Aorta (tissue), 5 donors: ENCODE data around the gene VWA8. TPM values are rescaled to one million over a fixed set of nuclear protein-coding genes. Genes with fewer than 3 reads are reported as not detected.
"Not testable (repeated sequence)": the region's sequence is repeated elsewhere in the genome, so short reads cannot be mapped to it uniquely, and the experiment has no call there.

Experiments used
- ATAC-seq: fragments of 200-7000 bp; cut with Tn5 transposase; one replicate; pipeline ENCODE4 v1.9.1; 2022; ENCODE audit warnings: moderate library complexity; ENCODE audit not compliant: low FRiP score
- DNase-seq, 2 donors: peaks; one replicate each; pipeline ENCODE4 v3.0.0-alpha.2; 2020
- H3K27ac ChIP-seq, 2 donors: one replicate each; pipeline ENCODE4 v1.5.1; 2013; ENCODE audit warnings: low read length in 2 of 2, mild to moderate bottlenecking in 2 of 2, moderate library complexity in 2 of 2, control low read depth in 1 of 2, inconsistent platforms in 1 of 2, low read depth in 1 of 2
- H3K27me3 ChIP-seq, 2 donors: one replicate each; pipeline ENCODE4 v1.6.1; 2013; ENCODE audit warnings: control low read depth in 1 of 2, low read length in 1 of 2, mild to moderate bottlenecking in 1 of 2, moderate library complexity in 1 of 2; ENCODE audit not compliant: insufficient read depth in 2 of 2, control insufficient read depth in 1 of 2
- H3K36me3 ChIP-seq, 2 donors: one replicate each; pipeline ENCODE4 v1.6.1; 2013; ENCODE audit warnings: control low read depth in 1 of 2, low read length in 1 of 2, mild to moderate bottlenecking in 1 of 2; ENCODE audit not compliant: insufficient read depth in 2 of 2, control insufficient read depth in 1 of 2
- H3K4me1 ChIP-seq, 2 donors: one replicate each; pipeline ENCODE4 v1.6.1; 2013; ENCODE audit warnings: low read length in 2 of 2, control low read depth in 1 of 2, mild to moderate bottlenecking in 1 of 2, moderate library complexity in 1 of 2; ENCODE audit not compliant: insufficient read depth in 2 of 2, control insufficient read depth in 1 of 2
- H3K4me3 ChIP-seq, 2 donors: one replicate each; pipeline ENCODE4 v1.5.1; 2013; ENCODE audit warnings: low read length in 2 of 2, control low read depth in 1 of 2, mild to moderate bottlenecking in 1 of 2
- H3K9me3 ChIP-seq: one replicate; pipeline ENCODE4 v1.6.1; 2013; ENCODE audit warnings: mild to moderate bottlenecking, low read length; ENCODE audit not compliant: control insufficient read depth
- WGBS, 2 donors: extraction: QIAGEN DNeasy Blood & Tissue Kit; methylation state at CpG; one replicate each; pipeline ENCODE4 v1.1.7; 2013; 5-methylcytosine and 5-hydroxymethylcytosine counted together
- intact Hi-C, 2 donors: fragments of 100-400 bp; cut with DNase I; formaldehyde crosslinking; loops; one replicate each; pipeline versions ENCODE4 v1.14.2 to v1.15.0; 2022
- polyA plus RNA-seq, 2 donors: library from polyadenylated mRNA; stranded (reverse); fragments of 200-250 nt; gene quantifications; one replicate each; pipeline ENCODE4 v1.2.3, GENCODE V29; 2013
- total RNA-seq, 2 donors: library from RNA; stranded (reverse); fragmentation: NEBNext Ultra II Directional; extraction: Animal tissue kit (Norgen Biotek cat#: 25700); gene quantifications; one replicate each; pipeline ENCODE4 v1.2.1, GENCODE V29; 2021
- donor health status: healthy with polysubstance abuse.
- donor health status: Bipolar disorder and iron deficiency.
- donor health status: DM: no; HTN: no; CAD: no.
- donor health status: DM: no; HTN: no; CAD: no.
- donor health status: DM: yes; HTN: yes; CAD: no.

VWA8 gene
- total and polyA plus RNA-seq, 4 donors: 1.9 to 18.2 (median 9.8) TPM

DNA sequence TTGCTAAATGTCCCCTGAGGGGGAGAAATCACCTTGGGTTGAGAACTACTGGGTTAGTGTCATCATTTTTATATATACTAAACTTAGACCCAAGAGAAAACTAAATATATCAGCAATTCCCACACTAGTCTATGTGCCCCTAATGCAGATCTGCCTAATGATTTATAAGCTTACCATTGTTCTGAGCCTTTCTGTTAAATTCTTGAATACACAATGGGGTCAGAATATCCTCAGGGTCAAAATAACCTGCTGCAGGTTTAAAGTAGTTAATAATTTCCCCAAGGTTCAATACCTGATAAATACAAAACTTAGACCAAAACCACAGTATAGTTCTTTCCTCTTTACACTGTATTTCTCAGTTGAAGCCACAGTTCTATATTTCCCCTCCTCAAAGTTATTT, 4.6 kb downstream of the VWA8 start:
- Histone ChIP-seq H3K4me3 (no peak overlapping the region), H3K9me3 (no peaks in the 10 kb centered on the region), H3K36me3 (no peaks in the 10 kb centered on the region), H3K27me3 (no peaks in the 10 kb centered on the region), H3K4me1 (peaks cover 0 to 1% of the 10 kb centered on the region in 2 donors), H3K27ac (no peak overlapping the region)
- ATAC-seq (no peak), DNase-seq (no peak)
- intact Hi-C loops: no loop called here

DNA sequence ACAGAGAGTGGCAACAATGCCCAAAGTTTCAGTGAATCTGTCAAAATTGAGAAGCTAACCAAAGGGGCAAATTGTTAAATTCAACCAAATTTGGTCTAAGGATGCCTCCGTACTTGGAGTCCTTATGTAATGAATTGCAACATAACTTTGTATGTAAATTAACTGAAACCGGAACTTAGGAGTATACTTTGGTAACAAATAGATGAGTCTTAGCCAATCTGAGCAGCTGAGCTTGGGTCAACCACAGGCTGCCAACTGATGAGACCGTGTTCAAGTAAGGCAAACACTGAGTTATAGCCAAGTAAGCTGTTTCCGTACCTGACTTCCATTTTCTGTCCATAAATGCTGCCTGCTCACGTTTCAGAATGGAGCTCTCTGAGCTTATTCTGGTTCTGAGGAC, 5.3 kb downstream of the VWA8 start:
- 91 to 94% methylated on average over 5 of the region's 5 CpGs for WGBS, 2 donors
- H3K27me3 ChIP-seq: no peaks in the 10 kb centered on the region
- DNase-seq (no peak), ATAC-seq (no peak)
- no peaks in the 10 kb centered on the region for H3K36me3 ChIP-seq
- no peaks in the 10 kb centered on the region for H3K9me3 ChIP-seq
- intact Hi-C loops: no loop called here
- H3K4me3 ChIP-seq: no peak overlapping the region
- H3K27ac ChIP-seq: no peak overlapping the region
- H3K4me1 ChIP-seq: peaks cover 0 to 1% of the 10 kb centered on the region in 2 donors

DNA sequence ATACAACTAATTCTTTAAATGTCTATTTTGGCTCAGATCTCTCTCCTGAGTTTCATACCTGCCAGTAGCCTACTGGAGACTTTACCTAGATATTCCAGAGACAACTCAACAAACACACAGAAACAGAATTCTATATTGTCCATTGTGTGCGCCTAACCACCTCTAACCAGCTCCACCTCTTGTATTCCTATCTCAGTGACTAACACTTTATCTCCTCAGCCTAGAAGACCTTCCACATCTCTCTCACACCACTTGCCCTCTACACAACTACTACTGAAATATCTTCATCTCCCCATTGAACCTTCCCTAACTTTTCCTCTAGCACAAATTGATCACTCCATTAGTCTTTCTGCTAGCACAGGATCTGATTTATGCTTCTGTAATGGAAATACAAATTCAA, 6.7 kb downstream of the VWA8 start:
- WGBS, 2 donors: 98 to 100% methylated on average over 1 of the region's 1 CpG
- no peak for ATAC-seq
- no peaks in the 10 kb centered on the region for H3K9me3 ChIP-seq
- intact Hi-C loops: no loop called here
- H3K27ac ChIP-seq: no peak overlapping the region
- no peak overlapping the region for H3K4me3 ChIP-seq
- H3K27me3 ChIP-seq: no peaks in the 10 kb centered on the region
- no peak for DNase-seq
- peaks cover 0 to 1% of the 10 kb centered on the region in 2 donors for H3K4me1 ChIP-seq
- no peaks in the 10 kb centered on the region for H3K36me3 ChIP-seq

DNA sequence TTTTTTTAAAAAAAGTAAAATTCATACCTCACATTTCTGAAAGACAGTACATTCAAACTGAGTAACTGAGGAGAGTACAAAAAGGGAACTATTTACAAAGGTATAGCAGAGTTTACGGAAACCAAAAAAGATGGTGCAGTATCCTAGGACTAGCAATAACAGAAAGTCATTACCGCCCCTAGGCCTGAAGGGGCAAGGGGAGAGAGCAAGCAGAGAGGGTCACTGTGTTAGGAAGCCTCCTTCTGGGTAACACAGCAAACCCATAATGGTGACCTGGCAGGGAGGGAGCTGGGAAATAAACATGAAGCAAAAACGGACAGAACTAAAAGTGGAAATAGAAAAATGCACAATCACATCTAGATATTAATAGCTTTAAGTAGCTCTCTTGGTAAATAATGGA, 8.2 kb downstream of the VWA8 start:
- DNase-seq: no peak
- H3K4me1 ChIP-seq: peaks cover 0 to 1% of the 10 kb centered on the region in 2 donors
- H3K36me3 ChIP-seq: no peaks in the 10 kb centered on the region
- H3K9me3 ChIP-seq: no peaks in the 10 kb centered on the region
- intact Hi-C loops: no loop called here
- 70 to 75% methylated on average over 3 of the region's 3 CpGs for WGBS, 2 donors
- ATAC-seq: no peak
- H3K4me3 ChIP-seq: no peak overlapping the region
- no peaks in the 10 kb centered on the region for H3K27me3 ChIP-seq
- no peak overlapping the region for H3K27ac ChIP-seq

DNA sequence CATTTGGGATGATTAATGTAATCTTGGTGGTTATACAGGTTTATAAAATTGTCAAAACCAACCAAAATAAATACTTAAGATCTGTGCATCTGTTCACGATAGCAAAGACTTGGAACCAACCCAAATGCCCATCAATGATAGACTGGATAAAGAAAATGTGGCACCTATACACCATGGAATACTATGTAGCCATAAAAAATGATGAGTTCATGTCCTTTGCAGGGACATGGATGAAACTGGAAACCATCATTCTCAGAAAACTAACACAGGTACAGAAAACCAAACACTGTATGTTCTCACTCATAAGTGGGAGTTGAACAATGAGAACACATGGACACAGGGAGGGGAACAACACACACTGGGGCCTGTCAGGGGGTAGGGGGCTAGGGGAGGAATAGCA, 11.8 kb downstream of the VWA8 start:
- H3K36me3 ChIP-seq, H3K27me3 ChIP-seq, DNase-seq, intact Hi-C loops, H3K9me3 ChIP-seq, H3K4me1 ChIP-seq, ATAC-seq, H3K4me3 ChIP-seq, H3K27ac ChIP-seq: not testable (repeated sequence)
- 76 to 89% methylated on average over 1 of the region's 1 CpG for WGBS, 2 donors

DNA sequence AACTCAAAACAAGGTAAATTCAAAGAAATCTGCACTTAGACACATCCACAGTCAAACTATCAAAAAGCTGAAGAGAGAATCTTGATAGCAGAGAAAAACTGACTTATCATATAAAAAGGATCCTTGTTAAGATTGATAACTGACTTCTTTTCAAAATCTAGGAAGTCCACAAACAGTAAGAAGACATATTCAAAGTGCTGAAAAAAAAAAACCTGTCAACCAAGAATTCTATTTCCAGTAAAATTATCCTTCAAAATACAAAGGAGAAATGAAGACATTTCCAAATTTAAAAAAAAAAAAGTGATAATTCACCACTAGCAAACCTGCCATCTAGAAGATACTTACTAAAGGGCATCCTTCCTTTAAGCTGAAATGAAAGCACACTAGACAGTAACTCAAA, 15.0 kb downstream of the VWA8 start:
- ATAC-seq: no peak
- intact Hi-C loops: no loop called here
- Histone ChIP-seq H3K27ac (no peak overlapping the region), H3K4me1 (no peaks in the 10 kb centered on the region), H3K36me3 (peaks cover 0 to 3% of the 10 kb centered on the region in 2 donors), H3K27me3 (no peaks in the 10 kb centered on the region), H3K9me3 (peaks cover 2% of the 10 kb centered on the region), H3K4me3 (no peak overlapping the region)
- no peak for DNase-seq

DNA sequence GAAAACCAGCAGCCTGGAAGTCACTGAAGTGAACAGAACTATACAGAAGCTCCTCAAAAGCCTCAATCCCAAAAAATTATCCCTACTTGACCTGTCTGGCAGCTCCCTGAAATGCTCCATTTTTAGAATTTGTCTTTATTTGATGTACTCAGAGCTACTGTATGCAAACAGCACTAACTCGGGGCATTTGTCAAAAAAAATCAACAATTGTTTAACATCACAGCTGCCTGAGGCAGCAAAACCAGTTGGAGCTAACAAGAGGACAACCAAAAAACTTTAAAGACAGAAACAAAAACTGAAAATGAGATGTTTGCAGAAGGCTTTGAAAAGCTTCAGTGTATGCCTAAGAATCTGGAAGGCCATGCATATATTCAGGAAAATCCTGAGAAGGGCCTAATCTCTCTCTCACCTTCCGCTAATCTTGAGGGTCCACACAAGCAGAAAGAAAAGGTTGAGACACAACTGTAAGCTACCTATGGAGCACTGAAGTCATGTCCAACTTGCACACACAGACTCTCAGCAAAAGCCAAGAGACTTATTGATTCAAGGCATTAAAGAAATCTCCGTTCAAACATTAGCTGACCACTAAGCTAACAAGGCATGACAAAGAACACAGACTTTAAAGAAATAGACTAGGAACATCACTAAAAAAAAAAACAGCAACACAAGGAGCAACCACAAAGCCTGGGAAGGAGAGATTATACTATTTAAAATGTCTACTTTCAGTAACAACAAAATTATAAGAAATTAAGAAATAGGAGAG, 16.1 kb downstream of the VWA8 start:
- Histone ChIP-seq H3K27me3 (no peaks in the 10 kb centered on the region), H3K27ac (no peak overlapping the region), H3K9me3 (peaks cover 2% of the 10 kb centered on the region), H3K4me1 (no peaks in the 10 kb centered on the region), H3K4me3 (no peak overlapping the region), H3K36me3 (peaks cover 0 to 3% of the 10 kb centered on the region in 2 donors)
- intact Hi-C loops: no loop called here
- 75 to 77% methylated on average over 3 of the region's 3 CpGs for WGBS, 2 donors
- ATAC-seq (no peak), DNase-seq (no peak)

DNA sequence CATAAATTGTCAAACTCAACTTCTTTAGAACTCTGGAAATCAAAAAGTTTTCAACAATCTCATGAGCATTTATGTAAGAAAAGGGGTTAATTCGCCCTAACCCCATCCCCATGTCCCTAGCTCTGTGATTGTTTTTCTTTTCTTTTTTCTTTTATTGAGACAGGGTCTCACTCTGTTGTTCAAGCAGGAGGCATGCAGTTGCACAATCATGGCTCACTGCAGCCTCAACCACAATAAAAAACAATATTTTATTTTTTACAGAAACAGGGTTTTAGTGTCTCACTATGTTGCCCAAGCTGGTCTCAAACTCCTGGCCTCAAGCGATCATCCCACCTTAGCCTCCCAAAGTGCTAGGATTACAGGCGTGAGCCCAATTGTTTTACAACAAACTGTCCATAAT, 16.7 kb downstream of the VWA8 start:
- H3K36me3 ChIP-seq: peaks cover 0 to 3% of the 10 kb centered on the region in 2 donors
- ATAC-seq (no peak), DNase-seq (no peak)
- H3K4me3 ChIP-seq: no peak overlapping the region
- intact Hi-C loops: no loop called here
- H3K27me3 ChIP-seq: no peaks in the 10 kb centered on the region
- no peak overlapping the region for H3K27ac ChIP-seq
- WGBS, 2 donors: 94 to 95% methylated on average over 3 of the region's 3 CpGs
- H3K4me1 ChIP-seq: no peaks in the 10 kb centered on the region
- H3K9me3 ChIP-seq: peaks cover 2% of the 10 kb centered on the region

DNA sequence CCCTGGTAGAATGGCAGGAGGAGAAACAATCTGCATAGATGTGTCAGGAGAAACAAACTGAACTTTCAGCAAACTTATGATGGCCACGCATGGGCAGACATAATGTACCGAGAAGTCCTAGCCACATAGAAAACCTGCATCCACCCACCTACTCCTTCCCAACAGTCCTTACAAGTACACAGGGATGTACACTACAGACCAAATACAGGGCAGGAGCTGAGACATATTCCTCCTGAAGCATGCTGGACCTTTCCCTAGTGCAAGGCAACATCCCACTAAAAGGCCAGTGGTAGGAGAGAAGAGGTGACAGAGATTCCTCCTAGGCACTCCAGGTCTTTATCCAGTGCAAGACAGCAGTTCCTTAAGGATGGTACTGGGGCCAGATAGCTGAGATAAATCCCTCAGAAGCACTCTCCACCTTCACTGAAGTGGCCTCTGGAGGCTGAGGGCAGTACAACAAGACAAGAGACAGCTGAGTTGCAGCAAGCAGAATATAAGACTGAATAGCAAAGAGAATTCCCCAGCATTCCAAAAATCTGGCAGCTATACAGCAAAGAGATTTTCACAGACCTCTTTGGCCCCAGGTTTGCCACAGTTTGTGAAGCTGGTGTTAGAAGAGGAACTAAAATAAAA, 18.3 kb downstream of the VWA8 start:
- WGBS, 2 donors: 95 to 98% methylated on average over 2 of the region's 2 CpGs
- ATAC-seq: no peak
- intact Hi-C loops: no loop called here
- Histone ChIP-seq H3K27ac (no peak overlapping the region), H3K27me3 (no peaks in the 10 kb centered on the region), H3K4me1 (no peaks in the 10 kb centered on the region), H3K4me3 (no peak overlapping the region), H3K36me3 (peaks cover 0 to 3% of the 10 kb centered on the region in 2 donors), H3K9me3 (peaks cover 2% of the 10 kb centered on the region)
- no peak for DNase-seq
